Hepatocyte (in vitro differentiated cells): ENCODE data around the gene METRNL.

Source experiments
- CTCF ChIP-seq: fragments of 200-600 bp; sonication (generic); IDR thresholded peaks from 2 replicates; pipeline ENCODE4 v1.5.1; 2016; ENCODE audit warnings: antibody characterized with exemption, mild to moderate bottlenecking; ENCODE audit not compliant: poor library complexity
- EZH2 ChIP-seq: fragments of 200-600 bp; sonication (generic); IDR thresholded peaks from 2 replicates; pipeline ENCODE4 v1.6.1; 2016; ENCODE audit warnings: antibody characterized with exemption, mild to moderate bottlenecking, borderline replicate concordance

GRCh38 chr17:83116311-83116771 lies 36.9 kb downstream of the METRNL start:
- no peak for TF ChIP-seq CTCF
- no peak for TF ChIP-seq EZH2
